GM23248 (cell line): ENCODE results near the gene CDA. TPM values are rescaled to one million over a fixed set of nuclear protein-coding genes. Genes with fewer than 3 reads are reported as not detected.

Experiments
- DNase-seq: peaks from one replicate; pipeline ENCODE4 v3.0.0-alpha.2; 2015
- H2AFZ ChIP-seq: fragments of 200-600 bp; sonication (generic); 2 replicates; pipeline ENCODE4 v1.6.1; 2016; ENCODE audit warnings: antibody characterized with exemption
- H3F3A ChIP-seq: fragments of 200-600 bp; sonication (generic); 2 replicates; pipeline ENCODE4 v1.6.1; 2016; ENCODE audit warnings: mild to moderate bottlenecking, antibody characterized with exemption, mixed run types; ENCODE audit not compliant: insufficient read depth
- H3K27ac ChIP-seq: fragments of 200-600 bp; sonication (generic); 2 replicates; pipeline ENCODE4 v1.5.1; 2016; ENCODE audit warnings: mild to moderate bottlenecking
- H3K27me3 ChIP-seq: fragments of 200-600 bp; sonication (generic); replicated peaks from 2 replicates; pipeline ENCODE4 v1.6.1; 2016; ENCODE audit warnings: mild to moderate bottlenecking; ENCODE audit not compliant: insufficient read depth
- H3K36me3 ChIP-seq: fragments of 200-600 bp; sonication (generic); 2 replicates; pipeline ENCODE4 v1.6.1; 2016; ENCODE audit warnings: low read depth, mild to moderate bottlenecking
- H3K4me1 ChIP-seq: fragments of 200-600 bp; sonication (generic); 2 replicates; pipeline ENCODE4 v1.6.1; 2016; ENCODE audit warnings: mild to moderate bottlenecking; ENCODE audit not compliant: insufficient read depth
- H3K4me2 ChIP-seq: fragments of 200-600 bp; sonication (generic); one replicate; pipeline ENCODE4 v1.6.1; 2016; ENCODE audit warnings: mild to moderate bottlenecking; ENCODE audit not compliant: unreplicated experiment
- H3K4me3 ChIP-seq: fragments of 200-600 bp; sonication (generic); 2 replicates; pipeline ENCODE4 v1.5.1; 2016; ENCODE audit warnings: mild to moderate bottlenecking
- H3K79me2 ChIP-seq: fragments of 200-600 bp; sonication (generic); 2 replicates; pipeline ENCODE4 v1.6.1; 2016; ENCODE audit warnings: mild to moderate bottlenecking; ENCODE audit not compliant: insufficient read depth
- H3K9ac ChIP-seq: fragments of 200-600 bp; sonication (generic); 2 replicates; pipeline ENCODE4 v1.6.1; 2016; ENCODE audit warnings: mild to moderate bottlenecking
- H3K9me2 ChIP-seq: fragments of 200-600 bp; sonication (generic); 2 replicates; pipeline ENCODE4 v1.6.1; 2016; ENCODE audit warnings: mixed run types, mild to moderate bottlenecking, moderate library complexity; ENCODE audit not compliant: insufficient read depth
- H3K9me3 ChIP-seq: fragments of 200-600 bp; sonication (generic); one replicate; pipeline ENCODE4 v1.6.1; 2017; ENCODE audit warnings: low read depth
- H4K20me1 ChIP-seq: fragments of 200-600 bp; sonication (generic); 2 replicates; pipeline ENCODE4 v1.6.0; 2016; ENCODE audit not compliant: insufficient read depth
- EZH2 ChIP-seq: fragments of 200-600 bp; sonication (generic); IDR thresholded peaks from 2 replicates; pipeline ENCODE4 v1.6.1; 2018; ENCODE audit warnings: antibody characterized with exemption, mild to moderate bottlenecking; ENCODE audit not compliant: insufficient read depth, poor library complexity, severe bottlenecking
- EZH2phosphoT487 ChIP-seq: fragments of 200-600 bp; sonication (generic); IDR thresholded peaks from 2 replicates; pipeline ENCODE4 v1.6.1; 2018; ENCODE audit warnings: antibody characterized with exemption, moderate library complexity, mild to moderate bottlenecking, low read depth; ENCODE audit not compliant: insufficient read depth
- WGBS, 2 experiments: methylation state at CpG; one replicate each; pipeline ENCODE4 v1.1.6; 2015 to 2017; ENCODE audit warnings: low lambda C conversion rate in 2 of 2, low coverage in 1 of 2; ENCODE audit errors: missing lambda C conversion rate in 2 of 2; 5-methylcytosine and 5-hydroxymethylcytosine counted together
- in situ Hi-C: fragments of 300-500 bp; cut with MboI; formaldehyde crosslinking; loops from 2 replicates; pipeline ENCODE4 v1.15.0; 2020
- polyA plus RNA-seq: library from polyadenylated mRNA; unstranded; fragments of >200 nt; fragmentation: Nextera tagmentation; extraction: Ambion mirVana; gene quantifications from 2 replicates; pipeline ENCODE4 v1.2.1, GENCODE V29; 2016
- total RNA-seq: library from RNA; depleted of rRNA; stranded (reverse); fragments of >200 nt; shearing (Covaris generic); gene quantifications from 2 replicates; pipeline ENCODE4 v1.2.3, GENCODE V29; 2014

The CDA gene
- total and polyA plus RNA-seq, 2 experiments from 2014 or later = 3.0 to 9.6 TPM

DNA sequence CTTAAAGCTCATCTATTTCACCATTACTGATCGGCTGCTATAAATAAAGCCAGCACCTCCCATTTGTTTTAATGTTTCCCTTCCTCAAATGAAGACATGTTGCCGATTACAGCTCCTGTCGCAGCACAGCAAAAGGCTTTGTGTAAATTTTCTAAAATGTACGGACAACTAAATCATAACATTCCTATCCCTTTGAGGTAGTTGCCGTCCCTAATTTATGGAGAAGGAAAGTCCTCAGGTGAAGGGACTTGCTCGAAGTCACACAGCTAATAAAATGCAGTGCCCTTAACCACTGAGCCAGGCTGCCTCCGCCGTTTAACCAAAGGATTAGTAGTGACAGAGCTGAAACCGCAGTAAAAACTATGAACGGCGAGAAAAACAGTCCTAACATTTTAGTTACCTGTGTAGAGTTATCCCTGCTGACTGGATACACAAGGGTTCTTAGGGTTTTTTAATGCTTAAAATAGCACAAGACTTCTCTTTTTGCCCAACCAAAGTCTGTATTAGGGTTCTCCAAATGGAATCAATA lies 45.2 kb downstream of the CDA start:
- TF ChIP-seq EZH2 (no peak), EZH2phosphoT487 (no peak)

DNA sequence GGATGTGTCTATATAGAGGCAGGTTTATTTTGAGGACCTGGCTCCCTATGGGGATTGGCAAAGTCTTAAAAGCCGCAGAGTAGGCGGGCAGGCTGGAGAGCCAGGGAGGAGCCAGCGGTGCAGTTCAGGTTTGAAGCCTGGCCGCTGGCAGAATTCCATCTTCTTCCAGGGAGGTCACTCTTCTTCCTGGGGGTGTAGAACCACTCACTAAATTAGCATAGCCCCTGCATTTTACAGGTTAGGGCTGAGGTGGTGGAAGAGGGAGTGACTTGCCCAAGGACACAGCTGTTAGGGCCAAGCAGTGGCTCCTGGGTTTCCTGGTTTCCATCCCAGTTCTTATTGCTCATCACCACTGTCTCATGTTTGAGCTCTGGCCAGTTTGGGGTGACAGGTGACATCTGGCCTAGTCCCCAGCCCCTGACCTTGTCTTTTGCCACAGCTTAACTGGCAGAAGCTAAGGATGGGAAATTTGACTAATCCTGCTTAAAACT lies 45.7 kb downstream of the CDA start:
- Histone ChIP-seq H3K9ac (peak overlapping the region; percentile 90), H4K20me1 (no peaks in the 10 kb centered on the region), H2AFZ (peak overlapping the region; percentile 89), H3F3A (0 out of 2 replicates have a peak, but pooled peaks cover 7% of the 10 kb centered on the region), H3K9me3 (no peaks in the 10 kb centered on the region), H3K27me3 (no peaks in the 10 kb centered on the region), H3K4me1 (peaks cover 17% of the 10 kb centered on the region; the same call in 1 of the 2 replicates), H3K36me3 (no peaks in the 10 kb centered on the region), H3K4me3 (peak overlapping the region; percentile 81), H3K4me2 (peak overlapping the region; percentile 94), H3K9me2 (no peaks in the 10 kb centered on the region), H3K79me2 (peaks cover 30% of the 10 kb centered on the region), H3K27ac (peak overlapping the region; percentile 10)
- in situ Hi-C loops = loop anchor here (5.0 kb wide), 1 partner anchor 102 kb away; no protein-coding TSS in a partner anchor
- peak; percentile 73 for DNase-seq
- TF ChIP-seq EZH2 (no peak), EZH2phosphoT487 (no peak)
- WGBS, 2 experiments = 3 to 5% methylated on average over 4 of the region's 4 CpGs

More for the DNA sequence above, 45.2 kb downstream of the CDA start:
- Histone ChIP-seq H3K4me2 (peak overlapping the region; percentile 94), H2AFZ (peak overlapping the region; percentile 89), H3K9me2 (no peaks in the 10 kb centered on the region), H3K9ac (peak overlapping the region; percentile 90), H3K79me2 (peaks cover 30% of the 10 kb centered on the region), H3K36me3 (no peaks in the 10 kb centered on the region), H3K27me3 (no peaks in the 10 kb centered on the region), H3K27ac (peak overlapping the region; percentile 10), H3K4me1 (peaks cover 17% of the 10 kb centered on the region; the same call in 1 of the 2 replicates), H4K20me1 (no peaks in the 10 kb centered on the region), H3K9me3 (no peaks in the 10 kb centered on the region), H3K4me3 (peak overlapping the region; percentile 81), H3F3A (0 out of 2 replicates have a peak, but pooled peaks cover 7% of the 10 kb centered on the region)
- peak; percentile 46 for DNase-seq
- in situ Hi-C loops = no loop called here
- WGBS, 2 experiments = 1% methylated on average over 11 of the region's 11 CpGs

- Histone ChIP-seq H3K4me3 (no peak overlapping the region), H4K20me1 (no peaks in the 10 kb centered on the region), H3K36me3 (no peaks in the 10 kb centered on the region), H3K4me2 (no peak overlapping the region), H3K9me2 (no peaks in the 10 kb centered on the region), H2AFZ (no peak overlapping the region), H3F3A (0 out of 2 replicates have a peak, but pooled peaks cover 7% of the 10 kb centered on the region), H3K27me3 (no peaks in the 10 kb centered on the region), H3K27ac (no peak overlapping the region), H3K9me3 (no peaks in the 10 kb centered on the region), H3K79me2 (peaks cover 35% of the 10 kb centered on the region), H3K4me1 (peaks cover 17% of the 10 kb centered on the region; the same call in 1 of the 2 replicates), H3K9ac (no peak overlapping the region)
- DNase-seq = no peak
- WGBS, 2 experiments = 88 to 91% methylated on average over 8 of the region's 8 CpGs
- in situ Hi-C loops = loop anchor here (5.0 kb wide), 1 partner anchor 105 kb away; no protein-coding TSS in a partner anchor
- no peak for TF ChIP-seq EZH2phosphoT487
- TF ChIP-seq EZH2 = no peak
These were observed 48.0 kb downstream of the CDA start for GRCh38 chr1:20636785-20637347.

- H3F3A ChIP-seq = no peaks in the 10 kb centered on the region
- in situ Hi-C loops = no loop called here
- H3K9me2 ChIP-seq = no peaks in the 10 kb centered on the region
- no peak overlapping the region for H2AFZ ChIP-seq
- no peak overlapping the region for H3K27ac ChIP-seq
- no peaks in the 10 kb centered on the region for H4K20me1 ChIP-seq
- H3K4me2 ChIP-seq = no peak overlapping the region
- peaks cover 11% of the 10 kb centered on the region; the same call in 1 of the 2 replicates for H3K36me3 ChIP-seq
- no peak for TF ChIP-seq EZH2
- no peak for TF ChIP-seq EZH2phosphoT487
- H3K79me2 ChIP-seq = peaks cover 22% of the 10 kb centered on the region
- WGBS, 2 experiments = 24% methylated on average over 6 of the region's 6 CpGs
- peaks cover 6% of the 10 kb centered on the region; the same call in 1 of the 2 replicates for H3K4me1 ChIP-seq
- no peaks in the 10 kb centered on the region for H3K27me3 ChIP-seq
- peak; percentile 64 for DNase-seq
- H3K9me3 ChIP-seq = no peaks in the 10 kb centered on the region
- no peak overlapping the region for H3K9ac ChIP-seq
- H3K4me3 ChIP-seq = no peak overlapping the region
These were observed 51.3 kb downstream of the CDA start for GRCh38 chr1:20640183-20640597.
